Measurements from ENCODE around the gene CCDC110. TPM values are rescaled to one million over a fixed set of nuclear protein-coding genes. Genes with fewer than 3 reads are reported as not detected.

Gene CCDC110
- total RNA-seq, 4 donors from 2014 or later: 2.9 to 6.3 (median 4.4) TPM

DNA sequence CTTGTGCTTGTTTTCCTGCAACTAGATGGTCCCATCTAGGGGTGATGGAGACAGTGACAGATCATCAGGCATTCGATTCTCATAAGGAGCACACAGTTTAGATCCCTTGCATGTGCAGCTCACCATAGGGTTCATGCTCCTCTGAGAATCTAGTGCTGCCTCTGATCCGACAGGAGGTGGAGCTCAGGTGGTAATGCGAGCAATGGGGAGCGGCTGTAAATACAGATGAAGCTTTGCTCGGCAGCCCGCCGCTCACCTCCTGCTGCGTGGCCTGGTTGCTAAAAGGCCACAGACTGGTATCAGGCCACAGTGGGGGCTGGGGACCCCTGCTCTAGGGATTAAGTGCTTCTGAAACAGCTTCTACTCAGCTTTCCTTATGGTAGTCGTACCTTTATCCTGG is 28.5 kb upstream of the CCDC110 start:
- H3K27ac ChIP-seq (replicated peaks in 1 of 4): peak overlapping the region in 1 of 4 donors; percentile 37
- WGBS: 92% methylated on average over 9 of the region's 9 CpGs
- peaks cover 3 to 22% (median 10%) of the 10 kb centered on the region in 4 donors for H3K4me1 ChIP-seq
- TF ChIP-seq POLR2AphosphoS5 (IDR thresholded peaks at IDR 0.05): peak in 1 of 2 donors; percentile 58
- no peak for TF ChIP-seq EP300 (IDR thresholded peaks at IDR 0.05)
- H3K9me3 ChIP-seq: peaks cover 0 to 9% (median 2%) of the 10 kb centered on the region in 4 donors
- no peak for DNase-seq (ENCODE audit: extremely low spot score)
- H3K4me3 ChIP-seq: no peak overlapping the region
- no peaks in the 10 kb centered on the region for H3K27me3 ChIP-seq
- H3K36me3 ChIP-seq: peaks cover 13 to 37% (median 25%) of the 10 kb centered on the region in 4 donors
- intact Hi-C loops (cut with DNase I): no loop called here

DNA sequence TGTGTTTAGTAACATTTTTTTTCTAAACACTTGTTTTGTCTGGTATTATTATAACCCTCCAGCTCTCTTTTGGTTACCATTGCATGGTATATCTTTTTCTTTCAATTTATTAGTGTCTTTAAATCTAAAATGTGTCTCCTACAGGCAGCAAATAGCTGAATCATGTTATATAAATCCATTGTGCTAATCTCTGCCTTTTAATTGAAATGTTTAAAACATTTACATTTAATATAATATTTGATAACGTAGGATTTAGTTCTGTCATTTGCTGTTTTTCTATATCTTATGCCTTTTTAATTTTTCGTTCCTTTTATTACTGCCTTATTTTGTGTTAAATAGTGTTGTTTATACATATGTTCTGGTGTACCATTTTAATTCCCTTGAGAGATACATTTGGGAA is 17.1 kb upstream of the CCDC110 start:
- DNase-seq (ENCODE audit: extremely low spot score): no peak
- Histone ChIP-seq H3K36me3 (no peaks in the 10 kb centered on the region), H3K4me3 (no peak overlapping the region), H3K4me1 (no peaks in the 10 kb centered on the region), H3K27me3 (no peaks in the 10 kb centered on the region), H3K9me3 (peaks cover 0 to 4% (median 0%) of the 10 kb centered on the region in 4 donors), H3K27ac (replicated peaks in 1 of 4) (no peak overlapping the region)
- intact Hi-C loops (cut with DNase I): no loop called here
- WGBS: 96% methylated on average over 2 of the region's 2 CpGs
- TF ChIP-seq POLR2AphosphoS5 (IDR thresholded peaks at IDR 0.05) (no peak), EP300 (IDR thresholded peaks at IDR 0.05) (no peak), POLR2A (IDR thresholded peaks at IDR 0.05; ENCODE audit: low read depth) (no peak)
- TF ChIP-seq, protein P1, sequence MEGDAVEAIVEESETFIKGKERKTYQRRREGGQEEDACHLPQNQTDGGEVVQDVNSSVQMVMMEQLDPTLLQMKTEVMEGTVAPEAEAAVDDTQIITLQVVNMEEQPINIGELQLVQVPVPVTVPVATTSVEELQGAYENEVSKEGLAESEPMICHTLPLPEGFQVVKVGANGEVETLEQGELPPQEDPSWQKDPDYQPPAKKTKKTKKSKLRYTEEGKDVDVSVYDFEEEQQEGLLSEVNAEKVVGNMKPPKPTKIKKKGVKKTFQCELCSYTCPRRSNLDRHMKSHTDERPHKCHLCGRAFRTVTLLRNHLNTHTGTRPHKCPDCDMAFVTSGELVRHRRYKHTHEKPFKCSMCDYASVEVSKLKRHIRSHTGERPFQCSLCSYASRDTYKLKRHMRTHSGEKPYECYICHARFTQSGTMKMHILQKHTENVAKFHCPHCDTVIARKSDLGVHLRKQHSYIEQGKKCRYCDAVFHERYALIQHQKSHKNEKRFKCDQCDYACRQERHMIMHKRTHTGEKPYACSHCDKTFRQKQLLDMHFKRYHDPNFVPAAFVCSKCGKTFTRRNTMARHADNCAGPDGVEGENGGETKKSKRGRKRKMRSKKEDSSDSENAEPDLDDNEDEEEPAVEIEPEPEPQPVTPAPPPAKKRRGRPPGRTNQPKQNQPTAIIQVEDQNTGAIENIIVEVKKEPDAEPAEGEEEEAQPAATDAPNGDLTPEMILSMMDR (IDR thresholded peaks at IDR 0.05): no peak

DNA sequence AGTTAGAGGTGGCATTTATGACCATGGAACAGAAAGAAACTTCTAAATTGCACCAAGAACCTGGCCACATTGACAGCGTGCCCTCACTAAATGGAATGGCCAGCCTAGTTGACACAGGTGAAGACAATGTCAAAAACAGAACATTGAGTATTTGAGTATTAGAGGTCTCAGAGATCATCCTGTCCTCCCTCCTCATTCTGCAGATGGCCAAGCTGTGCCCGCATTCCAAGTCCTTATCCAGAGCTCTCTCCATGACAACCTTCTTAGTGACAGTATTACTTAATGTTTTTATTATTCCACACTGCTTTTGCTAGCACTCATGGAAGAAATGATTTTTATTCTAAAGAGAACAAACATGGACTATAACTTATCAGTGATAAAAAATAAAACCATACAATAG is 9.9 kb upstream of the CCDC110 start:
- no peaks in the 10 kb centered on the region for H3K27me3 ChIP-seq
- no peaks in the 10 kb centered on the region for H3K36me3 ChIP-seq
- H3K9me3 ChIP-seq: no peaks in the 10 kb centered on the region
- H3K27ac ChIP-seq (replicated peaks in 1 of 4): no peak overlapping the region
- peaks cover 0 to 12% (median 3%) of the 10 kb centered on the region in 4 donors for H3K4me1 ChIP-seq
- intact Hi-C loops (cut with DNase I): no loop called here
- DNase-seq (ENCODE audit: extremely low spot score): no peak
- TF ChIP-seq, protein P1 (IDR thresholded peaks at IDR 0.05): no peak
- no peak for TF ChIP-seq EP300 (IDR thresholded peaks at IDR 0.05)
- no peak for TF ChIP-seq POLR2A (IDR thresholded peaks at IDR 0.05; ENCODE audit: low read depth)
- no peak for TF ChIP-seq POLR2AphosphoS5 (IDR thresholded peaks at IDR 0.05)
- H3K4me3 ChIP-seq: no peak overlapping the region
- WGBS: 88% methylated on average over 2 of the region's 2 CpGs

DNA sequence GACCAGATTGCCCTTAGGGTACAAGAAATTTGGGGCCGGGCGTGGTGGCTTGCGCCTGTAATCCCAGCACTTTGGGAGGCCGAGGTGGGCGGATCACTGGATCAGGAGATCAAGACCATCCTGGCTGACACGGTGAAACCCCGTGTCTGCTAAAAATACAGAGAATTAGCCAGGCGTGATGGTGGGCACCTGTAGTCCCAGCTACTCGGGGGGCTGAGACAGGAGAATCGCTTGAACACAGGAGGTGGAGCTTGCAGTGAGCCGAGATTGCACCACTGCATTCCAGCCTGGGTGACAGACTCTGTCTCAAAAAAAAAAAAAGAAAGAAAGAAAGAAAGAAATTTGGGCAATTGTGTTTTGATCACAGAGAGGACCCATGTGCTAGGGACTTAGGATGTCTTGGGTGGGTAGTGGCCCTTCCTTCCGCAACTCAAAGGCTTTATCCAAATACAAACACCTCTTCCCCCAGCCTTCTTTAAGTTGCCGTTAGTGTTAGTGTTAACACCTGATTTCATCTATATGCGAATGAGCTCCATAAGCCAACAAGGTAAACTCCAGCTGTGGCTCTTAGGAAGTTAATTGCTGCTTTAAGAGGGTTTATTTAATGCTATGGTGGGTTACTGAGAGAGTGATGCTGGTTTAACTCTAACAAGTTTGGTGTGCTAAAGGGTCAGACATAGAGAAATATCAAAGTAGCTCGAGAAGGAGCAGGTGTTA is 8.6 kb upstream of the CCDC110 start:
- Histone ChIP-seq H3K27me3 (no peaks in the 10 kb centered on the region), H3K27ac (replicated peaks in 1 of 4) (peak overlapping the region in 1 of 4 donors; percentile 27), H3K4me1 (peaks cover 0 to 12% (median 3%) of the 10 kb centered on the region in 4 donors), H3K4me3 (no peak overlapping the region), H3K36me3 (no peaks in the 10 kb centered on the region), H3K9me3 (no peaks in the 10 kb centered on the region)
- no peak for DNase-seq (ENCODE audit: extremely low spot score)
- TF ChIP-seq, protein P1 (IDR thresholded peaks at IDR 0.05): no peak
- no peak for TF ChIP-seq POLR2A (IDR thresholded peaks at IDR 0.05; ENCODE audit: low read depth)
- TF ChIP-seq POLR2AphosphoS5 (IDR thresholded peaks at IDR 0.05): no peak
- no peak for TF ChIP-seq EP300 (IDR thresholded peaks at IDR 0.05)
- 77% methylated on average over 15 of the region's 15 CpGs for WGBS
- intact Hi-C loops (cut with DNase I): no loop called here

DNA sequence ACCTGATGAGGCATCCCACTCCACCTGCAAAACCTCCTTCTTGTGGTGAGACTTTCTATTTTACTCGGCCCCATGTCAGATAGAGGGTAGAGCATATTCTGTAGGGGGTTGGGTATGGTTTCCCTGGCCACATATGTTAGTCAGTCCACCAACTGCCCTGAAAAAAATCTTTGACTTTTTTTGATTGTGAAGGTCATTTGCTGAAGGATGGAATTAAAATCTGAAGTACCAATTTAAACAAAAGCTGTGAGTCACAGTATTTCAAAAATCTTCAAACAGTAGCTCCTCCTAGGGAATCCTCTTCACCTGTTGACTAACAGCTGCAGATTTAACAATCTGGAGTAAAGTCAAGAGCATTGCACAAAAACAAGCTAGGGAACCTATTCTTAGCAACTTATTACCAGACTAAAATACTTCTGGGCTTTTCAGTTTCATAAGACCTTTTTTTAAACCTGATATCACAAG is 8.0 kb upstream of the CCDC110 start:
- Histone ChIP-seq H3K9me3 (no peaks in the 10 kb centered on the region), H3K36me3 (no peaks in the 10 kb centered on the region), H3K4me3 (no peak overlapping the region), H3K4me1 (peaks cover 0 to 12% (median 3%) of the 10 kb centered on the region in 4 donors), H3K27me3 (no peaks in the 10 kb centered on the region), H3K27ac (replicated peaks in 1 of 4) (peak overlapping the region in 1 of 4 donors; percentile 27)
- intact Hi-C loops (cut with DNase I): loop anchor here (10.0 kb wide), 1 partner anchor 555 kb away; no protein-coding TSS in a partner anchor
- WGBS: 60% methylated on average over 1 of the region's 1 CpG
- DNase-seq (ENCODE audit: extremely low spot score): no peak
- TF ChIP-seq POLR2A (IDR thresholded peaks at IDR 0.05; ENCODE audit: low read depth) (no peak), POLR2AphosphoS5 (IDR thresholded peaks at IDR 0.05) (peak in 1 of 2 donors; percentile 34), EP300 (IDR thresholded peaks at IDR 0.05) (no peak)
- TF ChIP-seq, protein P1 (IDR thresholded peaks at IDR 0.05): no peak

Measured in esophagus muscularis mucosa (tissue), 4 donors.